ENCODE results near the gene PBX4.

The PBX4 gene

DNA sequence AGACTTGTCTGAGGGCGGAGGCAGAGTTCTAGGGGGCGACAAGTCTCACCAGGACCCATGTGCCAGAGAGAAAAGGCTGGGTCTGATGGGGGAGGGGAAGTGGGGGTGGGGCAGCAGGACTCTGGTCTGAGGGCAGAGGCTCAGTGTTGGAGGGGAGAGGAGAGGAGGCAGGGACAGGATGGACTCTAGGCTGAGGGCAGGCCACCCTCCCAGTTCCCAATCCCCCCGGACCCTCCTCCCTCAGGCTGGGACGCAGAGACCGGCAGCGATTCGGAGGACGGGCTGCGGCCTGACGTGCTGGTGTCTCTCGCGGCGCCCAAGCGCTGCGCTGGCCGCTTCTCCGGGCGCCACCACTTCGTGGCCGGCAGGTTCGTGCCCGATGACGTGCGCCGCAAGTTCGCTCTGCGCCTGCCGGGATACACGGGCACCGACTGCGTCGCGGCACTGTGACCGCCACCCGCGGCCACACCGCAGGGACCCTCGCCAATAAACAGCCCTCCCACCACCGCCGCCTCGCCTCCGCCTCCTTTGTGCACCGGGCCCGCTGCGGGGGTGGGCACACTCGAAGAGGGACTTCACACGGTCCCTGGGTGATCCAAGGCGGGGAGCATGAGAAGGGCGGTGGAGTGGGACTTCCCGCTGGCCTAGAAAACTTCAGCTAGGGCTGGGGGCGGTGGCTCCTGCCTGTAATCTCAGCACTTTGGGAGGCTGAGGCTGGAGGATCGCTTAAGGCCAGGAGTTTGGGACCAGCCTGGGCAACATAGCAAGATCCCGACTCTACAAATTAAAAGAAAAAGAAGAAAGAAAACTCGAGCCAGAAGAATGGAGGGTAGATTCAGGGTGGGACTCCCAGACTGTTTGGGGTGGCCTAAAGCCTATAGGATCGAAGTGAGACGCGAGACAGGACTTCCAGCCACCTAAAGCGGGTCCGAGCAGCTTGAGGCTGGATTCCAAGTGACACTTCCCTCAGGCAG, 81.1 kb downstream of the PBX4 start:
- FAIRE-seq = no peak

DNA sequence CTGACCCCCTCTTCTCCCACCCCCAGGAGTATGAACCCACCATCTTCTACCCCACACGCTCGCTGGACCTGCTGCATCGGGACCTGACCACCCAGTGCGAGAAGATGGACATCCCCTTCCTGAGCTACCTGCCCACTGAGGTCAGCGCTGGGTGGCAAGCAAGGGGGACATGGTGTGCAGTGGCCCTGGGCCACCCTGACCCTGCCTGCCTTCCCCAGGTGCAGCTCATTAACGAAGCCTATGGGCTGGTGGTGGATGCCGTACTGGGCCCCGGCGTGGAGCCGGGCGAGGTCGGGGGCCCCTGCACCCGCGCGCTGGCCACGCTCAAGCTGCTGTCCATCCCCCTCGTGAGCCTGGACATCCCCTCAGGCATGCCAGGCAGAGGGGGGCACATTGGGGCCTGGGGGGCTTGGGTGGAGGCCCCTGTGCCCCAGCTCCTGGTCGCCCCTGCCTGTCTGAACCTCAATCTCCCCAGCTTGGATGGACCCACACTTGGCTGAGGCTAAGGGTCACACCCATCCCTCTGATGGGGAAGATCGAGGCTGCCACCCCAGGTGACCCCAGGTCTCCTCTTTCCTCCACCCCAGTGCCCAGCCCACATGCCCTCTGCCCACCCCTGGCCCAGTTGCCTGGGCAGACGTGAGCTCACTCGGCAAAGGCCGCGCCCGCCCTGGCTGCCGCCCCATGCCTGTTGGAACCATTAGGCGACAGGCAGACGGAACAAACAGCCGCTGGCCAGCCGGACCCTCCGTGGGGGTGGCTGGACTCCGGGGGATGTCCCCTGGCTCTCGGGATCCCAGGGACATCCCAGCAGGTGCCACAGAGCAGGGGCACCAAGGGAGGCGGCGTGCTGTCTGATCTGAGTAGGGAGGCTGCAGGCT, 82.9 kb downstream of the PBX4 start:
- FAIRE-seq = no peak

DNA sequence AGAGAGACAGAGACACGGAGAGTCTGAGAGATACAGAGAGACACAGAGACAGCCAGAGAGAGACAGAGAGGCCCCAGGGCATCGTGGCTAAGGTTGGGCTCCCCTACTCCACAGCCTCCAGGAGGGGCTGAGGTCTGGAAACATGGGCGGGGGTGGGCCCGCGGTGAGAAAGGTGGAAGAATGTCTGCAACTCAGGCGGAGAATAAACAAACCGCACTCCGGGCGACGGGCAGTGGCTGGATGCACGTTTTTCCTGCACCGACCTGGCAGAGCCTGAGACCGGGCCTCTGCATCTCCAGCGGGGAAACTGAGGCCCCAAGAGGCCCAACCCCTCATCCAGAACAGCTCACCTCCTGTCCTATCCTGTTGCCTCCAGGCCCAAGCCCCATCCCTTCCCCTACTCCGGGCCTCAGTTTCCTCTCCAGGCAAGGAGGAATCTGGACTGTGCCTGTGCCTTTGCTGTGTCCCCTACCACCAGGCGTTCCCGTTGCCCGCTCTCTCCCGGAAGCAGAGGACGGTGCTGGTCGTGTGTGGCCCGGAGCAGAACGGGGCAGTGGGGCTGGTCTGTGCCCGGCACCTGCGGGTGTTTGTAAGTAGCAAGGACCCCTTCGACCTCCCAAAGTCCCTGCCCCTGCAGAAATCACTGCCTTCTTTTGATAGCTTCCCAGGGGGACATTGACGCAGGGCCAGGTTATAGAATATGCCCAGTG, 83.8 kb downstream of the PBX4 start:
- no peak for FAIRE-seq

DNA sequence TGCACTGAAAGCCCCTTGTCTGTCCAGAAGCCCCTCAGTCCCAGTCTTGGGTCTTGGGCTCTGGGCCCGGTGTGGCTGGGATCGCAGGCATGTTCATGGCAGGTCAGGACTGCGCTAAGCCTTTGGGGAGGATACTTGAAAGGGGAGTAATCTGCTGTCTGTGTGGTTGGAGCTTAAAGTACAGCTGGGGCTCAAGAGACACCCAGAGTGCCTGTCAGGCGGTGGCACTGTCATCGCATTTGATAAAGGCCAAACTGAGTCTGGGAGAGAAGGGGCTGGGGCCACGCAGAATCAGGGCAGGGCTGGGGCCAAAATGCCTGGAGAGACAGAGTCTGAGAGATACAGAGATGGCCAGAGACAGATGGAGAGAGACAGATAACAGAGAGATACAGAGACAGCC, 84.6 kb downstream of the PBX4 start:
- no peak for FAIRE-seq

DNA sequence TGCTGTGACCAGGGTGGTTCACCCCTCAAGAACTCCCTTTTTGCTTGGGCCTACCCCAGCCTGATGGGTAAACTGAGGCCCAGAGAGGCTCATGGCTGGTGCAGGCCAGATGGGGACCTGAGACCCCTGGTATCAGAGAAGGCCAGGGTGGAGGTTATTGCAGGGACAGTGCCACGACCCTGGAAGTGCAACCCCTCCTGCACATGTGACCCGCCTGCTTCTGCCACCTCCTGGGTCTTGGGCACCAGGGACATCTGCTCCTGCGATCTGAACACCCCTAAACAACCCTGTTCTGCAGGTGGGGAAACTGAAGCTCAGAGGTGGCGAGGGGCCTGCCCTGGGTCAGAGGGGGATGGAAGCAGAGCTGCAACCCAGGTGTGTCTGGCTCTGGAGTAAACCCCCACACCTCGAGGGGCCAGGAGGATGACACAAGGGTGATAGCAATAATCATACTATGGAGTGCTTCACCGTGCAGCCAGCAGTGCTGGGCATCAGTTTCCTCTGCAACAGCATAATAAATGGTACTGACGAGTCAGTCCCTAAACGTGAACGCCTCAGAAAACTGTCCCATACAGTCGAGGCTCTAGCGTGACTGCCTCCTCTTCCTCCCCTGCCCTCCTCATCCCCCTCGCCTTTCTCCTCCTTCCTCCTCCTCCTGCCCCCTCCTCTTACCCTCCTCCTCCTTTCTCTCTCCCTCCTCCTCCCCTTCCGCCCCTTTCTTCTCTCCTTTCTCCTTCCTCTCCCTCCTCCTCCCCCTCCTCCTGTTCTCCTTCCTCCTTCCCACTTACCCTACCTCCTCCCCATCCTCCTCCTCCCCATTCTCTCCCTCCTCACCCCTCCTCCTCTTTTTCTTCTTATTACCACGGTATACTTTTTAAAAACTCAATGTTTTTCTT, 85.4 kb downstream of the PBX4 start:
- FAIRE-seq = no peak

DNA sequence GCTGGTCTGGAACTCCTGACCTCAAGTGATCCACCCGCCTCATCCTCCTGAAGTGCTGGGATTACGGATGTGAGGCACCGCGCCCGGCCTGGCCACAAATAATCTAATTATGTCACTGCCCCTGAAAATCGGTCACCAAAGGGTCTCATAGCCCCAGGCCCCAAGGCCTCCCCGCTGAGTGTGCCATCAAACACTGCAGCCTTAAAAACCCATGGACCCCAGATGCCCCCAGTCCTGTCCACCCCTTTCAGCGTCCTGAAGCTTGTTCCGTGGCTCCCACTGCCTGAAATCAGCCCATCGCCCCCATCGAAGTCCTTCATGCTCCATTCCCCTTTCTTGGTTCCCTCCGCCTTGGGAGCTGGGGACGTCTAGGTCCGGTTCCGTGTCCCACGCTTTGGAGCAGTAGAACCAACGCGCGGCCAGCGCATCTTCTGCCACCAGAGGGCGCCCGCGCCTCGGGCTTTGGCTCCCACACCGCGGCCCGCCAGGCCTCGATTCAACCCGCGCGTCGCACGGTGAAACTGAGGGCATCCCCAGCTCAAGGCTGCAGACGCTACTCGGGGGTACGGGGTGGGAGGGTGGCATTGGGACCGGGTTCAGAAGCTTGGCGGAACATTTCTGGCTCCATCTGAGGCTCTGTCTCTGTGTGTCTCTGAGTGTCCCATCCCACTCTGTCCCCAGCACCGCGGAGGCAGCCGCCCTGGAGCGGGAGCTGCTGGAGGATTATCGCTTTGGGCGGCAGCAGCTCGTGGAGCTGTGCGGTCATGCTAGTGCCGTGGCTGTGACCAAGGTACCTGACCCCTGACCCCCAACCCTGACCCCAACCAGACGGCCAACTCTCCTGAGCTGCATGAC, 86.3 kb downstream of the PBX4 start:
- FAIRE-seq = no peak

DNA sequence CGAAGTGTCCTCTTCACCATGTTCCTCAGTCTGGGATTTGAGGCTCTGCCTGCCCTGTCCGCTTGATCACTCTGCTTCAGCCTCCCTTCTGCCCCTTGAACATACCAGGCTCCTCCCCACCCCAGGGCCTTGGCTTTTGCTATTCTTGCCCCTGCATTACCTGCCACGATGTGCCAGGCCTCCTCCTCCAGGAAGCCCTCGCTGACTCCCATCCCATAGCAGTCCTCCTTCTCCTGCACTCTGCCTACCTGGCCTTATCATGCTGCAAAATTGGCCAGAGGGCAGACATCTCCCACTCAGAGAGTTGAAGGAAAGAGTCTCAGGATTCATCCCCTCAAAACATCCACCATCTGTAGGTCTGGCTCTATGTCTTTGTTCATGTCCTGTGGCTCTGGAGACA, 87.6 kb downstream of the PBX4 start:
- FAIRE-seq = no peak

DNA sequence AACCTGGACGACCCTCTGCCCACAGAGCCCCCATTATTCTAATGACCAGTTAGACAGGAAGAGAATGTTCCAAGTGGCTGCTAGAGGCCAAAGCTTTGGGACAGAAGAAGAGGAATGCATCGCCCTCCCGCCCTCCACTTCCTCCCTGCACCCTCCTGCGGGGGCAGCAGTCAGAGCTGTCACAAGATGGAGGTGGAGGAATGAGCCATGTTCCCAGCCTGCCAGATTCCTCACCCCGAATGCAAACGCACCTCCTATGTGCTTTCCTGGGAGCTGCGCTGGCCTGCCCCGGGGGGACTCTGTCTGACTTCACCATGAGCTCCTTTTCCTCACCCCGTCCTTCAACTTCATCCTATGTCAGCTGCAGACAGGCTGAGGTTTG, 88.1 kb downstream of the PBX4 start:
- no peak for FAIRE-seq

DNA sequence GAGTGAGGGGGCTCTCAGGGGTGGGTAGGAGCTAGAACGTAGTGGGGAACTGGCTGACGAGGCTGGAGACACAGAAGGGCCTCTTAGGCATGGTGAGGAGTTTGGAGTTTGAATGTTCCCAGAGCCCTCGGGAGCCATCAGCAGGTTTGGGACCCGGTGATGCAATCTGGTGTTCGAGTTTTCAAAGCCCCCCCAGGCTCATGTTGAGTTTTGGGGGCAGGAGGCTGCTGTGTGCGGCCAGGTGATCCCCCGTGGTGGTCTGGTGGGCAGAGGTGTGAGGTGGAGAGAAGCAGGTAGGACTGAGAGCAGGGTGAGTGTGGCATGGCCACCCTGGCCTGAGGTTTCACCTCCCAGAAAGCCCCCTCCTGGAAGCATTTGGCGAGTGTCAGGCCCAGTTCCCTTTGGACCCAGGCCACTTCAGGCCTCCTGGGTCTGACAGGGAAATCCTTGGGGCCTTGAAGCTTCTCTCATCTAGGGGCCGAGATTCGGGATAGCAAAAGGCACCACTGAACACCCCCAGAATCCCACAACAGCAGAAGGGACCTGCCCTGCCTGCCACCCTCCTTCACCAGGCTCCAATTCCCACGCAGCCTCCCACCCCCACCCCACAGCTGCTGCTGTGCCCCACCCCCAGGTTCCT, 88.6 kb downstream of the PBX4 start:
- no peak for FAIRE-seq

DNA sequence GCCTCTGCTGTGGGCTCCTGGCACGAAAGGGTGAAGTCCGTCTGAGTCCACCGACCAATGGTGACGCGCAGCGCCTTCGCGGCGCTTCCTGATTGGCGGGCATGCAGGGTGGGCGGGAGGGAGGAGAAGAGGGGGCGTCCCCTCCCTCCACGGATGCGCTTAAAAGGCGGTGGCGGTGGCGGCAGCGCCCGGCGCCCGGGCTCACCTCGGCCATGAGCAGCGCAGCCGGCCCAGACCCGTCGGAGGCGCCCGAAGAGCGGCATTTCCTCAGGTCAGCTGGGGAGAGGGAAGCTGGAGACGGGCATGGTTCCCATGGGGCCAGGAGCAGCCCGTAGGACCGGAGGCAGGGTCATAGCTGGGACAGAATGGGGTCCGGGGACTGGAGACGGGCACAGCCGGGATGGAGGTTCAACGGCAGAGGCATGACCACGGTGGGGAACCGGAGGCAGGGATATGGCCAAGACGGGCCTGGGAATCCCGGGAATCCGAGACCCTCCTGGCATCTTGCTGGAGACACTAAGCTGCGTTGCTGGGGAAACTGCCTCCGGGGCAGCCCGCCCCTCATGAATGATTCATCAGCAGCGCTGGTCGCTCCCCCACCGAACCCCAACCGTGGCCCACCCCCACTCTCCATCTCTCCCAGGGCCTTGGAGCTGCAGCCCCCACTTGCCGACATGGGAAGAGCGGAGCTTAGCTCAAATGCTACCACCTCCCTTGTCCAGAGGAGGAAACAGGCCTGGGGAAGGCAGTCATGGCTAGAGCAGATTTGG, 89.6 kb downstream of the PBX4 start, which contains the start of gene YJEFN3:
Gene YJEFN3 (plus strand): TSS at position 191 of the 770 bp plus-strand sequence. CDS start 22 bp downstream, at position 213.
- no peak for FAIRE-seq

DNA sequence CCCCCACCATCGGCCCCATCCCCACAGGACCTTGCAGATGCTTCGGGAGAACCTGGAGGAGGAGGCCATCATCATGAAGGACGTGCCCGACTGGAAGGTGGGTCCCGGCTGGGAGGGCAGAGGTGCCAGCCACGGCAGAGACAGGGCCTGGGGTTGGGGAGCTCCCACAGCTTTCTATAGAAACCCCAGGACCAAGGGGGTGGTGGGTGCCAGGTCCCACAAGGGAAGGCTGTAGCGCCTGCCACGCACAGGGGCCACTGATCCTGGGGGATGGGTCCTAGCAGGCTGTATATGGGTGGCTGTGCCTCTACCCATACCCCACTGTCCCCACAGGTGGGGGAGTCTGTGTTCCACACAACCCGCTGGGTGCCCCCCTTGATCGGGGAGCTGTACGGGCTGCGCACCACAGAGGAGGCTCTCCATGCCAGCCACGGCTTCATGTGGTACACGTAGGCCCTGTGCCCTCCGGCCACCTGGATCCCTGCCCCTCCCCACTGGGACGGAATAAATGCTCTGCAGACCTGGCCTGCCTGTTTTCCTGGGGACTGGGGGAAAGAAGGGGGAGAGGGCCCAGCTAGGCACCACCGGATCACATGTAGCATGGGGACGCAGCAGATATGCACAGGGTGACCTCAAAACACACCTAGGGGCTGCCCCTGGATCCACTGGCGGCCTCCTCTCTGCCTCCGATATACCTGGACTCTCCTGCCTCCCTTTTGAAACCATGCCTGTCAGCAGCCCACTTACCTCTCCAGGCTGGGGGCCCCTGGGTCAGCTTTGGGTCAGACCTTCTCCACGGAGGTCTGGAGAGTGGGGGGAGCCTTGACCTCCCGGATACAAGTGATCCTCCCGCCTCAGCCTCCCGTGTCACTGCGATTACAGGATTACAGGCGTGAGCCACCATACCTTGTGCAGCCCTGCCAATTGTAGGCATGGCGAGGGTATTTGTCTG, 90.5 kb downstream of the PBX4 start:
- no peak for FAIRE-seq

DNA sequence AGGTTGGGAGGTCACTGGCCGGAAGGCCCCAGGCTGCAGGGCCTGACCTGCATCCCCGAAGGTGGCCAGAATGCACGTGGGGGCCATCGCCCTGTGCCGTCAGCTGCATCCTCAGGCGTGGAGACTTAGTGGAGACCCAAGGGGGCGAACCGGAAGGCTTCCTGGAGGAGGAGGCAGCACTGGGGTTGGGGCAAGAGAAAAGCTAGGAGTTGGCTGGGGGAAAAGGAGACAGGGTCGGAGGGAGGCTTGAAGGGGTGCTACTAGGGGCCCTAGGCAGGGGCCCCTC, 91.2 kb downstream of the PBX4 start:
- FAIRE-seq = no peak

DNA sequence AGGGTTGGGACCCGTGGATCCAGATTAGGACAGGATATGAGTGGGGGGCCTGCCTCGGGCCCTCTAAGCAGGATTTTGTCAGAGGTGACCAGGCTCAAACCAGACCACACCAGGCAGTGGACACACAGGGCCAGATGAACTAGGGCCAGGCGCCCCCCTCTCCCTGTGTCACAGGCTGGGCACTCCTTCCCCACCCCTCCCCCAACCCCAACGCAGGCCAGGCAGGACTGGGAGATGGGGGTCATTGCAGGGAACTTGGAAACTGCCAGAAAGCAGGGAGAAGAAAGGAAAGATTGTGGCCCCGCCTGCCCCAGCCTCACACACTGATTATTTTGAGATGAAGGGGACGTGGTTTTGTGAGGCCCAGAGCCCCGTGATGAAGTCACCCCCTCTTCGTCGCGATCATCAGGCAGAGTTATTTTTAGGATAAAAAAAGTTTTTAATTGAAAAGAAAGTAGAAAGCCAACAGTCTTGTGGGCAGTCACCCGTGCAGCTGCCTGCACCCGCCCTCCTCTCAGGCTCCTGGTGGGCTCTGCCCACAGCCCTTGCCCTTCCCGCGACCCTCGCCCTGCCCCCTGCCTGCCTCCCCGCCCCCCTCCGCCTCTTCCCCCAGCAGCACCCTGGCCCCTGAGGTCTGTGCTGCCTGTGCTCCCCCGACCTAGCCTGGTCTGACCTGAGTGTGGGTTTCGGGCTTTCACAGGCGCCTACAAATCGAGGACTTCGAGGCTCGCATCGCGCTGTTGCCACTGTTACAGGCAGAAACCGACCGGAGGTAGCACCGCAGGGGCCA, 91.7 kb downstream of the PBX4 start:
- no peak for FAIRE-seq

DNA sequence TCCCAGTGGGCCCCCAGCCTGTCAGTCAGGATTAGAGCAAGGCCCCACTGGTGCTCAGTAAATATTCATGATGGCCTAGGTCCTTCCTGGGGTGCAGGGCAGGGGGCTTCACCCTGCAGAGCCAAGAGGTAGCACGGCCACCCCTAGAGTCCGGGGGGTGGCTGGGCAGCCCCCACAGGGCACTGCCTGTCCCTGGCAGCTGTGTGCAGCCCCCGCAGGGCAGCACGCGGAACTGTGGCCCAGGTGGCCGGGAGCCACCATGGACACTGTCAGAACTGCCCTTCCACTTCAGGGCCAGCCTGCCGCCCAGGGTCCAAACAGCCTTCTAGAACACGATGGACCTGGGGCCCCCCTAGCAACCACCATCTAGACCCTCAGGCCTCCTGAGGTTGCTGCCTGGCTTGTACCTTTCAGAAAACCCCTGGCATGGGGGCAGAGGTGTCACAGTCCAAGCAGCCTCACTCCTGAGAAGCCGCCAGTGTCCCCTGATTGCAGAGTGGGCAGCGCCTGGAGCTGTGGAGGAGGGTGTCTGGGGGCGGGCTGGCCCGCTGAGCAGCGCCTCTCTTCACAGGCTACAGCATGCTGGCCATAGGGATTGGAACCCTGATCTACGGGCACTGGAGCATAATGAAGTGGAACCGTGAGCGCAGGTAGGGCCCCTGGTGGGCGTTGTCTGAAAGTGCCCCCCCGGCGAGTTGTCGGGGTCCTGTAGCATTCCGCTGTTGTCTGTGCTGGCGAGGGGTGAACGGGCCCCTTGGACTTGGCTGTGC, 92.7 kb downstream of the PBX4 start:
- FAIRE-seq = no peak

DNA sequence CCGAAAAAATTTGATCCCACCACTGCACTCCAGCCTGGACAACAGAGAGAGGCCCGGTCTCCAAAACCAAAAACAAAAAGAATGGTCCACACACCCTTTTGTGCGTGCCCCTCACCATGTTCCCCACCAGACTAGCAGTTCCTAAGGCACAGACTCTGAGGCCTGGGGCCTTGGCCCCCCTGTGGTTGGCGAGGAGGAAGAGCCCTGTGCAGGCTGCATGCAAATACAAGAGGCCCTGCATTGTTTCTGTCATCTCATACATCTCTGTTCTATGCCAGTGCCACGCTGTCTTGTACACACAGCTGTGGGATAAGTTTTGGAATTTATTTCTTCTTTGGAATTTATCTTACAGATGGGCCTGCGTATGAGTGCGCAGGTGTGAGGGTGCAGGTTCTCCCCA, 94.4 kb downstream of the PBX4 start:
- no peak for FAIRE-seq

DNA sequence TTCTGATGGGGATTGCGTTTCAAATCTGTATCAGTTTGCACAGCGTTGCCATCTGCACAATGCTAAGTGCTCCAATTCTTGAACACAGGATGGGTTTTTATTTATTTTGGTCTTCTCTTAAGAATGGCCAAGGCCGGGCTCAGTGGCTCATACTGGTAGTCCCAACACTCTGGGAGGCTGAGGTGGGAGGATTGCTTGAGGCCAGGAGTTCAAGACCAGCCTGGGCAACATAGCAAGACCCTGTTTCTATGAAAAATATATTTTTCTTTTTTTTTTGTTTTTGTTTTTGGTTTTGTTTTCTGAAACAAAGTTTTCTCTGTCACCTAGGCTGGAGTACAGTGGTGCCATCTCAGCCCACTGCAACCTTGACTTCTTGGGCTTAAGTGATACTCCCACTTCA, 95.3 kb downstream of the PBX4 start:
- no peak for FAIRE-seq

DNA sequence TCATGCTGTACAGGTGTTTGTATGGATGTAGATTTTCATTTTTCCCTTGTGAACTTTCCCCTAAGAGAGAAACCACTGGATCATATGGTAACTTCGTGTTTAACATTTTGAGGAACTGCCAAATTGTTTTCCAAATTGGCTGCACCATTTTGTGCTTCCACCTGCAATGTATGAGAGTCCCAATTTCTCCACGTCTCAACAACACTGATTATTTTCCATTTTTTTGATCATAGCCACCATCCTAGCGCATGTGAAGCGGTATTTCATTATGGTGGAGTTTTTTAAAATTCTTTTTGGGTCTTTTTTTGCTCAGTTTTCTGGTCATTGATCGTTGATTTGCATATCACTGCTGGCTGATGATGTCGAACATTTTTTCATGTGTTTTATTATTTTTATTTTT, 97.5 kb downstream of the PBX4 start:
- FAIRE-seq = no peak

All from TTC549 (cell line).